ENCODE results near the gene BEST1. TPM values are rescaled to one million over a fixed set of nuclear protein-coding genes. Genes with fewer than 3 reads are reported as not detected.

The BEST1 gene
- total and polyA plus RNA-seq, 2 of the 13 experiments (the other 11 are each of a cell fraction or from before 2014, with no cell fraction given): 0.09 to 0.65 TPM

DNA sequence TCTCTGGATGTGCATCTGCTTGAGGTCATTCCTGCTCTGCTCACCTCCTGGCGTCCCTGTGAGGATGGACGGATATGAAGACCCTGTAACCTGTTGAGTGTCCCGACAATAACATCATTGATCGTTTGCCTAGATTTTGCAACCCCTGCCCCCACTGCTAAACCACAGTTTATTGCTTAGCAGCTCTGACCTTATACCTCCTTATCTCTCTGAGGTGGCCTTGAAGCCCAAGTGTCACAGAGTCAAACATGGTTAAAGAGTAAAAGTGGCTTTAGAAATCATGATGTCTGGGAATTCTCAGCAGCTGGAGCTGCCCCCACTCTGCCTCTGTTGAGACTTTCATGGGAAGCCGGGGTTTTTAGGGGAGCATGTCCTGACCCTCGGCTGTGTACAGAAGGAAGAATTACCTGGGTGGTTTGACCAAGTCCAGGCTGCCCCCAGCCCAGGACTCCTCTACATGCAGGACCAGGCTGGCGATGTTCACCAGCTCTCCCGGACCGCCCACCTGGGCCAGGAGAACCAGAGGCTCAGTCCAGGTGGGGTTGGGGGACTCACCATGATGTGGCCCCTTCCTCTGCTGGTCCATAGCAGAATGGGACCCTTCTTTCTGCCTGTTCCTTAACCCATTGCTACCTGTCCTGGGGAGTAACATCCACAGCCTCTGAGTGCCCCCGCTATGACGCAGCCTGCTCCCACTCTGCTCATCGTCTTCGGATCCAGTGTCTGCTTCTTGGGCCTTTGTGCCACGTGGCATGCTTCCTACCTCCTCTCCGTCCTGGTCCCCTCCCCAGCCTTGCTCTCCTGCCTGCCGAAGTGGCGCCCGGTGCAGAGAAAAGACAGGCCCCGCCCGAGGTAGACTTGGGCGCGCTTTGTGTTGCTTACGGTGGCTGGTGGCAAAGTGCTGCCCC is 50.6 kb downstream of the BEST1 start (continued):
- TF ChIP-seq, protein P1, sequence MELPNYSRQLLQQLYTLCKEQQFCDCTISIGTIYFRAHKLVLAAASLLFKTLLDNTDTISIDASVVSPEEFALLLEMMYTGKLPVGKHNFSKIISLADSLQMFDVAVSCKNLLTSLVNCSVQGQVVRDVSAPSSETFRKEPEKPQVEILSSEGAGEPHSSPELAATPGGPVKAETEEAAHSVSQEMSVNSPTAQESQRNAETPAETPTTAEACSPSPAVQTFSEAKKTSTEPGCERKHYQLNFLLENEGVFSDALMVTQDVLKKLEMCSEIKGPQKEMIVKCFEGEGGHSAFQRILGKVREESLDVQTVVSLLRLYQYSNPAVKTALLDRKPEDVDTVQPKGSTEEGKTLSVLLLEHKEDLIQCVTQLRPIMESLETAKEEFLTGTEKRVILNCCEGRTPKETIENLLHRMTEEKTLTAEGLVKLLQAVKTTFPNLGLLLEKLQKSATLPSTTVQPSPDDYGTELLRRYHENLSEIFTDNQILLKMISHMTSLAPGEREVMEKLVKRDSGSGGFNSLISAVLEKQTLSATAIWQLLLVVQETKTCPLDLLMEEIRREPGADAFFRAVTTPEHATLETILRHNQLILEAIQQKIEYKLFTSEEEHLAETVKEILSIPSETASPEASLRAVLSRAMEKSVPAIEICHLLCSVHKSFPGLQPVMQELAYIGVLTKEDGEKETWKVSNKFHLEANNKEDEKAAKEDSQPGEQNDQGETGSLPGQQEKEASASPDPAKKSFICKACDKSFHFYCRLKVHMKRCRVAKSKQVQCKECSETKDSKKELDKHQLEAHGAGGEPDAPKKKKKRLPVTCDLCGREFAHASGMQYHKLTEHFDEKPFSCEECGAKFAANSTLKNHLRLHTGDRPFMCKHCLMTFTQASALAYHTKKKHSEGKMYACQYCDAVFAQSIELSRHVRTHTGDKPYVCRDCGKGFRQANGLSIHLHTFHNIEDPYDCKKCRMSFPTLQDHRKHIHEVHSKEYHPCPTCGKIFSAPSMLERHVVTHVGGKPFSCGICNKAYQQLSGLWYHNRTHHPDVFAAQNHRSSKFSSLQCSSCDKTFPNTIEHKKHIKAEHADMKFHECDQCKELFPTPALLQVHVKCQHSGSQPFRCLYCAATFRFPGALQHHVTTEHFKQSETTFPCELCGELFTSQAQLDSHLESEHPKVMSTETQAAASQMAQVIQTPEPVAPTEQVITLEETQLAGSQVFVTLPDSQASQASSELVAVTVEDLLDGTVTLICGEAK (IDR thresholded peaks at IDR 0.05): no peak
- TF ChIP-seq, protein P1 (CRISPR knock-in tag; IDR thresholded peaks at IDR 0.05): no peak
- TF ChIP-seq SAFB2 (CRISPR knock-in tag; IDR thresholded peaks at IDR 0.05; ENCODE audit: borderline replicate concordance, low read depth) (no peak), ZNF430 (CRISPR knock-in tag; IDR thresholded peaks at IDR 0.05) (no peak), ZNF878 (CRISPR knock-in tag; IDR thresholded peaks at IDR 0.05) (no peak), ZNF44 (CRISPR knock-in tag; IDR thresholded peaks at IDR 0.05) (0 out of 2 replicates have a peak, but pooled peaks have one; percentile 12), ONECUT2 (CRISPR knock-in tag; IDR thresholded peaks at IDR 0.05) (peak; percentile 90), CCDC6 (CRISPR knock-in tag; IDR thresholded peaks at IDR 0.05) (no peak), SUZ12 (IDR thresholded peaks at IDR 0.05; ENCODE audit: low read depth, low read length) (no peak)
- TF ChIP-seq, protein P2, sequence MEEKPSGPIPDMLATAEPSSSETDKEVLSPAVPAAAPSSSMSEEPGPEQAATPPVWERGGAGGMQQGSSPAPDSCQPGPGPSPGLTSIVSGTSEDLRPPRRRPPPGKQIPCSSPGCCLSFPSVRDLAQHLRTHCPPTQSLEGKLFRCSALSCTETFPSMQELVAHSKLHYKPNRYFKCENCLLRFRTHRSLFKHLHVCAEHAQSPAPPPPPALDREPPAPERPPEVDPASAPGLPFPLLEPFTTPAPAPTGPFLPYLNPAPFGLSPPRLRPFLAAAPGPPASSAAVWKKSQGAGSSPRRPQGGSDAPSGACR (CRISPR knock-in tag; IDR thresholded peaks at IDR 0.05): 0 out of 2 replicates have a peak, but pooled peaks have one; percentile 45
- TF ChIP-seq, protein P3, sequence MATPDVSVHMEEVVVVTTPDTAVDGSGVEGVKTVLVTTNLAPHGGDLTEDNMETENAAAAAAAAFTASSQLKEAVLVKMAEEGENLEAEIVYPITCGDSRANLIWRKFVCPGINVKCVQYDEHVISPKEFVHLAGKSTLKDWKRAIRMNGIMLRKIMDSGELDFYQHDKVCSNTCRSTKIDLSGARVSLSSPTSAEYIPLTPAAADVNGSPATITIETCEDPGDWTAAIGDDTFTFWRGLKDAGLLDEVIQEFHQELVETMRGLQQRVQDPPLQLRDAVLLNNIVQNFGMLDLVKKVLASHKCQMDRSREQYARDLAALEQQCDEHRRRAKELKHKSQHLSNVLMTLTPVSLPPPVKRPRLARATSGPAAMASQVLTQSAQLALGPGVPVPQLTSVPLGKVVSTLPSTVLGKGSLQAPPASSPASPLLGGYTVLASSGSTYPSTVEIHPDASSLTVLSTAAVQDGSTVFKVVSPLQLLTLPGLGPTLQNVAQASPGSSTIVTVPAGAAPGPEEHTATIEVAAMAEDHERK (CRISPR knock-in tag; IDR thresholded peaks at IDR 0.05; ENCODE audit: low read depth): no peak
- TF ChIP-seq, protein P4, sequence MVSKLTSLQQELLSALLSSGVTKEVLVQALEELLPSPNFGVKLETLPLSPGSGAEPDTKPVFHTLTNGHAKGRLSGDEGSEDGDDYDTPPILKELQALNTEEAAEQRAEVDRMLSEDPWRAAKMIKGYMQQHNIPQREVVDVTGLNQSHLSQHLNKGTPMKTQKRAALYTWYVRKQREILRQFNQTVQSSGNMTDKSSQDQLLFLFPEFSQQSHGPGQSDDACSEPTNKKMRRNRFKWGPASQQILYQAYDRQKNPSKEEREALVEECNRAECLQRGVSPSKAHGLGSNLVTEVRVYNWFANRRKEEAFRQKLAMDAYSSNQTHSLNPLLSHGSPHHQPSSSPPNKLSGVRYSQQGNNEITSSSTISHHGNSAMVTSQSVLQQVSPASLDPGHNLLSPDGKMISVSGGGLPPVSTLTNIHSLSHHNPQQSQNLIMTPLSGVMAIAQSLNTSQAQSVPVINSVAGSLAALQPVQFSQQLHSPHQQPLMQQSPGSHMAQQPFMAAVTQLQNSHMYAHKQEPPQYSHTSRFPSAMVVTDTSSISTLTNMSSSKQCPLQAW (CRISPR knock-in tag; IDR thresholded peaks at IDR 0.05): peak; percentile 58; the same call in 1 of the 2 replicates
- TF ChIP-seq, protein P5, sequence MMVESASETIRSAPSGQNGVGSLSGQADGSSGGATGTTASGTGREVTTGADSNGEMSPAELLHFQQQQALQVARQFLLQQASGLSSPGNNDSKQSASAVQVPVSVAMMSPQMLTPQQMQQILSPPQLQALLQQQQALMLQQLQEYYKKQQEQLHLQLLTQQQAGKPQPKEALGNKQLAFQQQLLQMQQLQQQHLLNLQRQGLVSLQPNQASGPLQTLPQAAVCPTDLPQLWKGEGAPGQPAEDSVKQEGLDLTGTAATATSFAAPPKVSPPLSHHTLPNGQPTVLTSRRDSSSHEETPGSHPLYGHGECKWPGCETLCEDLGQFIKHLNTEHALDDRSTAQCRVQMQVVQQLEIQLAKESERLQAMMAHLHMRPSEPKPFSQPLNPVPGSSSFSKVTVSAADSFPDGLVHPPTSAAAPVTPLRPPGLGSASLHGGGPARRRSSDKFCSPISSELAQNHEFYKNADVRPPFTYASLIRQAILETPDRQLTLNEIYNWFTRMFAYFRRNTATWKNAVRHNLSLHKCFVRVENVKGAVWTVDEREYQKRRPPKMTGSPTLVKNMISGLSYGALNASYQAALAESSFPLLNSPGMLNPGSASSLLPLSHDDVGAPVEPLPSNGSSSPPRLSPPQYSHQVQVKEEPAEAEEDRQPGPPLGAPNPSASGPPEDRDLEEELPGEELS (CRISPR knock-in tag; IDR thresholded peaks at IDR 0.05): peak; percentile 73
